A673 (cell line): ENCODE measurements around the gene VSIG2.

ENCODE experiments used
- CTCF ChIP-seq: fragments of 300-800, 200-600 bp; sonication (generic); conservative IDR thresholded peaks from 2 replicates; pipeline ENCODE4 v1.5.1; 2017; ENCODE audit warnings: low read depth, mild to moderate bottlenecking, antibody characterized with exemption, low read length, moderate library complexity, mixed read lengths
- EZH2 ChIP-seq: fragments of 200-600 bp; sonication (generic); IDR thresholded peaks from 2 replicates; pipeline ENCODE4 v1.6.1; 2017; ENCODE audit warnings: borderline replicate concordance, low read depth, mild to moderate bottlenecking, mixed read lengths, antibody characterized with exemption, low read length; ENCODE audit not compliant: poor library complexity, severe bottlenecking

- no peak for TF ChIP-seq CTCF
- TF ChIP-seq EZH2, result no peak
Observed at GRCh38 chr11:124799348-124800225, 47.5 kb upstream of the VSIG2 start.
